ENCODE results near the gene PRKCH.

- TF ChIP-seq POU6F1 (CRISPR knock-in tag; IDR thresholded peaks at IDR 0.05; ENCODE audit: borderline replicate concordance, low read depth) (no peak), PATZ1 (CRISPR knock-in tag; IDR thresholded peaks at IDR 0.05; ENCODE audit: borderline replicate concordance) (no peak), RARB (CRISPR knock-in tag; IDR thresholded peaks at IDR 0.05) (no peak), SNAI2 (CRISPR knock-in tag; IDR thresholded peaks at IDR 0.05) (no peak), ARNTL (CRISPR knock-in tag; IDR thresholded peaks at IDR 0.05; ENCODE audit: borderline replicate concordance, low read depth) (no peak), CSRNP3 (CRISPR knock-in tag; IDR thresholded peaks at IDR 0.05) (no peak), PPARA (CRISPR knock-in tag; IDR thresholded peaks at IDR 0.05; ENCODE audit: borderline replicate concordance) (no peak), ZFP30 (CRISPR knock-in tag; IDR thresholded peaks at IDR 0.05) (no peak), ZNF565 (CRISPR knock-in tag; conservative IDR thresholded peaks at IDR 0.05; ENCODE audit: low read depth) (no peak), ZNF8 (CRISPR knock-in tag; IDR thresholded peaks at IDR 0.05) (no peak), ISL1 (CRISPR knock-in tag; IDR thresholded peaks at IDR 0.05) (no peak), ZC3H10 (CRISPR knock-in tag; IDR thresholded peaks at IDR 0.05) (no peak), CREB5 (CRISPR knock-in tag; IDR thresholded peaks at IDR 0.05; ENCODE audit: low read depth) (no peak), TSHZ2 (CRISPR knock-in tag; IDR thresholded peaks at IDR 0.05) (no peak)
These were observed 24.8 kb downstream of the PRKCH start for GRCh38 chr14:61346221-61346620.

All from SK-N-SH treated with all-trans-retinoic acid at 6 μM for 48 hours (cell line).